ENCODE data around the gene DGKE.

DNA sequence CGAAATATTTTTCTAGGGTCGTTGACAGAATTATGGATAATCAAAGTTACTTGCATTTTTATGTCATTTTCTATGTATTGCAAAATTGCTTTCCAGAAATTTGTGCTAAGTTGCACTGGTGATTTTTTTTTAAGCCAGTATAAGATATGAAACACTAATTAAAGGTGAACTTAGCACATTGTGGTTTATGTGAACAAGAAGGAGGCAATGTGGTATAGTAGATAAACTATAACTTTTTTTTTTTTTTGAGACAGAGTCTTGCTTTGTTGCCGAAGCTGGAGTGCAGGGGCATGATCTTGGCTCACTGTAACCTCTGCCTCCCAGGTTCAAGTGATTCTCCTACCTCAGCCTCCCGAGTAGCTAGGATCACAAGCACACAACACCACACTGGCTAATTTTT, 13.2 kb downstream of the DGKE start:
- TF ChIP-seq, protein P1, sequence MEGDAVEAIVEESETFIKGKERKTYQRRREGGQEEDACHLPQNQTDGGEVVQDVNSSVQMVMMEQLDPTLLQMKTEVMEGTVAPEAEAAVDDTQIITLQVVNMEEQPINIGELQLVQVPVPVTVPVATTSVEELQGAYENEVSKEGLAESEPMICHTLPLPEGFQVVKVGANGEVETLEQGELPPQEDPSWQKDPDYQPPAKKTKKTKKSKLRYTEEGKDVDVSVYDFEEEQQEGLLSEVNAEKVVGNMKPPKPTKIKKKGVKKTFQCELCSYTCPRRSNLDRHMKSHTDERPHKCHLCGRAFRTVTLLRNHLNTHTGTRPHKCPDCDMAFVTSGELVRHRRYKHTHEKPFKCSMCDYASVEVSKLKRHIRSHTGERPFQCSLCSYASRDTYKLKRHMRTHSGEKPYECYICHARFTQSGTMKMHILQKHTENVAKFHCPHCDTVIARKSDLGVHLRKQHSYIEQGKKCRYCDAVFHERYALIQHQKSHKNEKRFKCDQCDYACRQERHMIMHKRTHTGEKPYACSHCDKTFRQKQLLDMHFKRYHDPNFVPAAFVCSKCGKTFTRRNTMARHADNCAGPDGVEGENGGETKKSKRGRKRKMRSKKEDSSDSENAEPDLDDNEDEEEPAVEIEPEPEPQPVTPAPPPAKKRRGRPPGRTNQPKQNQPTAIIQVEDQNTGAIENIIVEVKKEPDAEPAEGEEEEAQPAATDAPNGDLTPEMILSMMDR (IDR thresholded peaks at IDR 0.05): no peak
- TF ChIP-seq POLR2AphosphoS5 (IDR thresholded peaks at IDR 0.05): no peak
- TF ChIP-seq EP300 (IDR thresholded peaks at IDR 0.05): no peak
- no peak for TF ChIP-seq POLR2A (IDR thresholded peaks at IDR 0.05)
